Lung (tissue), 12 donors: ENCODE results near the gene DISC1. TPM values are rescaled to one million over a fixed set of nuclear protein-coding genes. Genes with fewer than 3 reads are reported as not detected.

Experiments used
- ATAC-seq: fragments of 200-7000 bp; cut with Tn5 transposase; one replicate; pipeline ENCODE4 v1.9.1; 2020; ENCODE audit warnings: moderate number of reproducible peaks; ENCODE audit not compliant: insufficient read depth, low FRiP score
- DNase-seq, 3 donors: peaks; one replicate each; pipeline ENCODE4 v3.0.0-alpha.2; 2013 to 2017
- H3K27ac ChIP-seq, 2 donors: one replicate each; pipeline ENCODE4 v1.5.1; 2013; ENCODE audit warnings: mild to moderate bottlenecking in 2 of 2, moderate library complexity in 2 of 2, control low read depth in 1 of 2, inconsistent platforms in 1 of 2, low read depth in 1 of 2, low read length in 1 of 2
- H3K27me3 ChIP-seq, 3 donors: one replicate each; pipeline ENCODE4 v1.5.1; 2013; ENCODE audit warnings: low read length in 2 of 3; ENCODE audit not compliant: control insufficient read depth in 3 of 3, insufficient read depth in 3 of 3
- H3K36me3 ChIP-seq, 4 donors: one replicate each; pipeline ENCODE4 v1.5.1; 2013; ENCODE audit warnings: low read length in 4 of 4, mild to moderate bottlenecking in 1 of 4, moderate library complexity in 1 of 4; ENCODE audit not compliant: control insufficient read depth in 4 of 4, insufficient read depth in 4 of 4
- H3K4me1 ChIP-seq, 5 donors: one replicate each; pipeline ENCODE4 v1.5.1; 2013; ENCODE audit warnings: low read length in 5 of 5, mild to moderate bottlenecking in 2 of 5, moderate library complexity in 1 of 5; ENCODE audit not compliant: control insufficient read depth in 5 of 5, insufficient read depth in 5 of 5
- H3K4me3 ChIP-seq: one replicate; pipeline ENCODE4 v1.5.1; 2013; ENCODE audit warnings: mild to moderate bottlenecking, control low read depth, moderate library complexity
- H3K9ac ChIP-seq, 2 donors: one replicate each; pipeline ENCODE4 v1.5.1; 2013; ENCODE audit warnings: low read length in 2 of 2, control low read depth in 1 of 2; ENCODE audit not compliant: insufficient read depth in 1 of 2
- H3K9me3 ChIP-seq, 4 donors: one replicate each; pipeline ENCODE4 v1.5.1; 2013; ENCODE audit warnings: low read length in 3 of 4, mild to moderate bottlenecking in 1 of 4, moderate library complexity in 1 of 4; ENCODE audit not compliant: control insufficient read depth in 4 of 4, insufficient read depth in 3 of 4
- CTCF ChIP-seq: IDR thresholded peaks from 2 replicates; pipeline ENCODE4 v1.5.1; 2012; ENCODE audit warnings: mild to moderate bottlenecking; ENCODE audit errors: control extremely low read depth, extremely low read depth
- WGBS, 2 donors: extraction: QIAGEN DNeasy Blood & Tissue Kit; methylation state at CpG; one replicate each; pipeline ENCODE4 v1.1.7; 2013; 5-methylcytosine and 5-hydroxymethylcytosine counted together
- polyA plus RNA-seq, 2 donors: library from polyadenylated mRNA; stranded (reverse); fragments of 200-250 nt; gene quantifications; one replicate each; pipeline ENCODE4 v1.2.1, GENCODE V29; 2013
- total RNA-seq, 2 donors: library from RNA; depleted of rRNA in 1 of 2; stranded (reverse); fragments of >200 nt in 1 of 2; gene quantifications; one replicate each; pipeline ENCODE4 v1.2.1, GENCODE V29; 2014 to 2021
- donor health status: control.
- donor health status: control.
- donor health status: Bipolar disorder and iron deficiency.
- donor health status: healthy.
- donor health status: DM: yes; HTN: yes; CAD: no.

The DISC1 gene
- total and polyA plus RNA-seq, 4 donors = 0.98 to 32.9 (median 6.1) TPM

DNA sequence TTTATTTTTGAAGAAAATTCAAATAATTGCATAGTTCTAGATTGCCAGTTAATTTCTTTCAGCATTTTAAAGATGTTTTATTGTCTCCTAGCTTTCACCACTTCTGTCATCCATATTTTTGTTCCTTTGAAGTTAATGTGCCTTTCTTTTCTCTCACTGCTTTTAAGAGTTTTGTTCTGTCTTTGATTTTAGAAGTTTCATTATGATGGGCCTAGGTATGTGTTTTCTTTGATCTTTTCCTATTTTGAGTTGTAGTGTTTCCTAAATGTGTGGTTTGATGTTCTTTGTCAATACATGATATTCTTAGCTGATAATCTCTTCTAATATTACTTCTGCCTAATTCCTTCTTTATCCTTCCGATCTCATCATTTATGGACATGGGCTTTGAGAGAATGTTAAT lies 378.7 kb downstream of the DISC1 start:
- DNase-seq (no peak), ATAC-seq (no peak)
- Histone ChIP-seq H3K4me3 (no peak overlapping the region), H3K4me1 (peaks cover 0 to 4% (median 0%) of the 10 kb centered on the region in 5 donors), H3K36me3 (no peaks in the 10 kb centered on the region), H3K9ac (no peak overlapping the region), H3K27ac (no peak overlapping the region), H3K27me3 (no peaks in the 10 kb centered on the region), H3K9me3 (no peaks in the 10 kb centered on the region)
- TF ChIP-seq CTCF = no peak
- 59 to 100% methylated on average over 1 of the region's 1 CpG for WGBS, 2 donors

- no peak for TF ChIP-seq CTCF
- H3K4me1 ChIP-seq = peaks cover 0 to 26% (median 14%) of the 10 kb centered on the region in 5 donors
- ATAC-seq (no peak), DNase-seq (peak in 1 of 3 donors; percentile 29)
- H3K27ac ChIP-seq = no peak overlapping the region
- no peaks in the 10 kb centered on the region for H3K27me3 ChIP-seq
- 71 to 87% methylated on average over 1 of the region's 1 CpG for WGBS, 2 donors
- H3K36me3 ChIP-seq = no peaks in the 10 kb centered on the region
- H3K4me3 ChIP-seq = no peak overlapping the region
- no peak overlapping the region for H3K9ac ChIP-seq
- no peaks in the 10 kb centered on the region for H3K9me3 ChIP-seq
These were observed 383.2 kb downstream of the DISC1 start for GRCh38 chr1:232009741-232010140.

- no peak for TF ChIP-seq CTCF
- H3K27ac ChIP-seq = peak overlapping the region in 1 of 2 donors; percentile 17
- no peak overlapping the region for H3K9ac ChIP-seq
- WGBS, 2 donors = 90 to 95% methylated on average over 6 of the region's 6 CpGs
- no peak overlapping the region for H3K4me3 ChIP-seq
- no peaks in the 10 kb centered on the region for H3K36me3 ChIP-seq
- no peaks in the 10 kb centered on the region for H3K9me3 ChIP-seq
- H3K4me1 ChIP-seq = peaks cover 0 to 32% (median 14%) of the 10 kb centered on the region in 5 donors
- H3K27me3 ChIP-seq = no peaks in the 10 kb centered on the region
- ATAC-seq (no peak), DNase-seq (no peak)
These were observed 385.4 kb downstream of the DISC1 start for GRCh38 chr1:232011961-232012360.

- peak; percentile 50 for ATAC-seq
- Histone ChIP-seq H3K9me3 (no peaks in the 10 kb centered on the region), H3K36me3 (no peaks in the 10 kb centered on the region), H3K27ac (peak overlapping the region; percentile 45 to 61), H3K4me3 (no peak overlapping the region), H3K27me3 (no peaks in the 10 kb centered on the region), H3K9ac (no peak overlapping the region), H3K4me1 (peaks cover 0 to 40% (median 14%) of the 10 kb centered on the region in 5 donors)
- TF ChIP-seq CTCF = no peak
- WGBS, 2 donors = 34 to 48% methylated on average over 10 of the region's 10 CpGs
- peak; percentile 70 to 95 (median 89) for DNase-seq
These were observed 386.3 kb downstream of the DISC1 start for GRCh38 chr1:232012773-232013386.
